ENCODE measurements around the gene MICALL2.
"Not testable (repeated sequence)": the region's sequence is repeated elsewhere in the genome, so short reads cannot be mapped to it uniquely, and the experiment has no call there.

MICALL2 gene

DNA sequence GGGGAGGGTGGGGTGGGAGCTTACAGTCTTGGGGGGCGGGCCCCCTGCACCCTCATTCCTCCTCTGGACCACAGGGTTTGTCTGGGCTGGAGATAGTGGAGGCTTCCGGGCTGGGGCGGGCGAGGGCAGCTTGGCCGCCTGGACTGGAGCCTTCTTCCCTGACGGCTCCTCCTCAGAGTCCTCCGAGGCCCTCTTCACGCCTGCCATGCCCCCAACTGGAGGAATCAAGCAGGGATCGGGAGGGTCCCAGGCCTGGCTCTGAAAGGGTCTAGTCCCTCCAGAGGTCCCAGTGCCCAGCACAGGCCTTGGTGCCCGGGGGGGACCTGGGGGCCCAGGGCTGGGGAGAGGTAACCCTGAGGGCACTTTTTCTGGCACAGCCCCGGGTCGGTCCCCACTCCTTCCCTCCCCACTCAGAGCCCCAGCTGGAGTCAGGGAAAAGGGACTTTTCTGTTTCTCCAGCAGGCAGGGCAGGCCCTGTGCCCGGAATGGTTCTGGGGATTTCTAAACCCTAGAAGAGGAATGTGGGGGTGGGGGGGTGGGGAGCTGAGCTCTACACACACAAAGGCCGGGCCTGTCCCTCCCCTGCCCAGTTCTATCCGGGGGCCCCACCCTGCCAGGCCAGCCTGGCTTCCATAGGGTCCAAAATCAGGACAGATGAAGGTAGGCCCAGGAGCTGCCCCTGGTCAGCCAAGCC, 11.6 kb downstream of the MICALL2 start:
- no peak for DNase-seq (ENCODE audit: low read depth in 2 of 2)

DNA sequence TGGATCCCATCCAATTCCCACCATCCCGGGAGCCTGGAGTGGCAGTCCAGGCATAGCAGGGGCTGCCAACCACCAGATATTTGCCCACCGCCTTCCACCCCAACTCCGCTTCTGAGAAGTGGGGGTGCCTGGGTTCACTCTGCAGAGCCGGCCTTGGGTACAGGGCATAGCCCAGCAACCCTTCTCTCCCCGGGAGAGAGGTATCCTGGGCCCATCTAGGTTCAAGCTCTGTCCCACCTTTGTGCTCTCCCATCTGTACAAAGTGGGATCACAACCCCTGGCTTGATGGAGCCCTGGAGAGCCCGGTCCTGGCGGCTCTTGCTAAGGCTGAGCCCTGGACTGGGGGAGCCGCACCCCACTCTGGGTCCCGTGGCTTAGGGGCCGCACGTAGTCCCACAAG, 12.2 kb downstream of the MICALL2 start:
- DNase-seq (ENCODE audit: low read depth in 2 of 2) = no peak

DNA sequence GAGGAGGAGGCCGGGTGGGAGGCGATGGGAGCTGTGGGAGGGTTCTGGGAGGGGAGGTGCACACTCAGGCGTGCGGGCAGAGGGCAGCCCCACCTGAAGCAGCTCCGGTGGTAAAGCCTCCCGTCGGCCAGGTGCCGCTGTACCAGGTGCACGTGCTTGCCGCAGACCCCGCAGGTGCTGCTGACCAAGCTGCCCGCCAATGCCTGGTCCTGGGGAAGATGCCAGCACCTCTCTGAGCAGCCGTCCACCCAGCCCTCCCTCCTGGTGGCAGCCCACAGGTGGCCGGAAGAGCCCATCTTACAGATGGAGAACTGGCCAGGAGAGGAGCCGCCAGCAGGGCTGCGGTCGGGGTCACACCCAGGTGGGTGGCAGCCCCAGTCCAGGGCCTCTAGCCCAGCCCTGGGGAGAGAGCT, 12.6 kb downstream of the MICALL2 start:
- no peak for DNase-seq (ENCODE audit: low read depth in 2 of 2)

DNA sequence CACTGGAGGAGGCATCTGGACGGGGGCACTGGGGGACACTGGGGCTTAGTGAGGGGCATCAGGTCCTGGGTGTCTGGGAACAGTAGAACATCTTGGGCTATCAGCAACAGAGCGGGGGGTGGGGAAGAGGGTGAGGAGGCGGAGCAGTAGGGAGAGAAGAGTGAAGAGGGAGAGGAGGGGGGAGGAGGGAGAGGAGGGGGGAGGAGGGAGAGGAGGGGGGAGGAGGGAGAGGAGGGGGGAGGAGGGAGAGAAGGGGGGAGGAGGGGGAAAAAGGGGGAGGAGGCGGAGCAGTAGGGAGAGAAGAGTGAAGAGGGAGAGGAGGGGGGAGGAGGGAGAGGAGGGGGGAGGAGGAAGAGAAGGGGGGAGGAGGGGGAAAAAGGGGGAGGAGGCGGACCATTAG, 13.2 kb downstream of the MICALL2 start:
- not testable (repeated sequence) for DNase-seq (ENCODE audit: low read depth in 2 of 2)

DNA sequence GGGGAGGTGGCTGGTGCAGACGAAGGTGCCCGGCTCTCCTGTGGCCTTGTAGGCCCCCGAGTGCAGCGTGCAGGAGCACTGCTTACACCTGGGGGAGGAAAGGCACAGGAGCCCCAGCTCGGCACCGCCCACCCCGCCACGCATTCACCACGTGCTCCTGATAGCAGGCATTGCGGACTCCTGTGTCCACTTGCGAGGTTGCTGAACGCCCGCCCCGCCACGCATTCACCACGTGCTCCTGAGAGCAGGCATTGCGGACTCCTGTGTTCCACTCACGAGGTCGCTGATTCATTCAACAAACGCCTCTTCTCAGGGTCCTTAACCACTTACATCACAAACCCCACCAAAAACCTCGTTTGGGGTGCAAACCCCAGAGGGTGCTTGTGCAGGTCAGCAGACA, 13.9 kb downstream of the MICALL2 start:
- DNase-seq (ENCODE audit: low read depth in 2 of 2) = no peak

DNA sequence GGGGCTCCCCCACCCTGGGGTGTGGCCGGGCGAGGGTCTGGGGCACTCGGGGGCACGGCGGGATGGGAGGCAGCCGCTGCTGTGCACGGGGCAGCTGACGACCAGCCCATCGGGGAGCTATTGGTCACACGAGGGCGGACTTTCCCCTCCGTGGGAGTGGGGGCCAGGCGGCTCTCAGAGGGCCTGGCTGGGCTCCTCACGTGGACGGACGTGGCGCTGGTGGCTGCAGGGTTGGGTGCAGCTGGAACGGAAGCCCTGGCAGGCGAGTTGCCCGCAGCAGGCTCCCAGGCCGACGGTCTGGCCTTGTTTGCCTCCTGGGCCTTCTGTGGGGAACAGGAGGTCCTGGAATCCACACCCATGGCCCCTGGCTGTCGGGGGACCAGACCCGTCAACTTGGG, 14.3 kb downstream of the MICALL2 start:
- DNase-seq (ENCODE audit: low read depth in 2 of 2) = no peak

DNA sequence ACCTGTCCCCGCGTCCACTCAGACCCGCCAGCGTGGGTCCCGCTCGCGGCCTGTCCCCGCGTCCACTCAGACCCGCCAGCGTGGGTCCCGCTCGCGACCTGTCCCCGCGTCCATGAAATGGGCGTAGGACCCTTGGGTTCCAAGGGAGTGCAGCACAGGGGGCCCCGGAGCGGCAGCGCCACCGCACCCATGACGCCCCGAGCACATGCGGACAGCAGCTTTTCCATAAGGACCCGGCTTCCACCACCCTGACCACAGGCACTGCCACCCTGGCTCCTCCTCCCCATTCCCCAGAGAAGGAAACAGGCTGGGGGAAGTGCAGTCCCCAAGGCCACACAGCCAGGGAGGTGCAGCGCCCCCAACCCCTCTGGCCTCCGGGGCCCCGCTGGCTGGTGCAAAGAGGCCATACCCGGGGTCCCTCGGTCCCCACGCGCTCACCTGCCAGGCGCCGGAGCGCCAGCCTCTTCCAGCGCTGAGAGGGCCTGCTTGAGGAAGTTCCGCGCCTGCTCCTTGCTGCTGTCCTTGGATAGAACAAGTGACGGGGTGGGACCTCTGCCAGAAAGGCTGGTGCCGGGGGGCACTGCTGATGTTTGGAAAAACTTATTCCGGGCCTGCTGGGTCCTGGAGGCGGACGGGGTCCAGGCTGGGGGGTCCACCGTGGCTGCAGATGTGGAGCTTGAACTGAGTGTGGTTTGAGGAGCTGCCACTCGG, 14.9 kb downstream of the MICALL2 start:
- DNase-seq (ENCODE audit: low read depth in 2 of 2) = no peak

DNA sequence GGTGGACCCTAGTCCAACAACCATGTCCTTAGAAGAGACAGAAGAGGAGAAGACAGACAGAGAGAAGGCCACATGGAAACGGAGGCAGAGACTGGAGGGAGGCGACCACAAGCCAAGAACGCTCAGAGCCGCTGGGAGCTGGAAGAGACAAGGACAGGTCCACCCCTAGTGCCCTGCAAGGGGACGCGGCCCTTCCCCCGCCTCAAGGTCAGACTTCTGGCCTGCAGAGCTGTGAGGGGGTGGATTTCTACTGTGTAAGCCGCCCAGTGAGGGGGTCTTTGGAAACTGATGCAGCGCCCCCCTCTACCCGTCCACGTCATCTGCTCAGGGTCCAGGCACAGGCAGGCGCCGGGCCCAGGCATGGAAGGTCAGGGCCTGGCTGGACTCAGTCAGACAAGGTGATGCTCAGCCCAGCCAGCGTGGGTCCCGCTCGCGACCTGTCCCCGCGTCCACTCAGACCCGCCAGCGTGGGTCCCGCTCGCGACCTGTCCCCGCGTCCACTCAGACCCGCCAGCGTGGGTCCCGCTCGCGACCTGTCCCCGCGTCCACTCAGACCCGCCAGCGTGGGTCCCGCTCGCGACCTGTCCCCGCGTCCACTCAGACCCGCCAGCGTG, 15.6 kb downstream of the MICALL2 start:
- DNase-seq (ENCODE audit: low read depth in 2 of 2) = not testable (repeated sequence)

DNA sequence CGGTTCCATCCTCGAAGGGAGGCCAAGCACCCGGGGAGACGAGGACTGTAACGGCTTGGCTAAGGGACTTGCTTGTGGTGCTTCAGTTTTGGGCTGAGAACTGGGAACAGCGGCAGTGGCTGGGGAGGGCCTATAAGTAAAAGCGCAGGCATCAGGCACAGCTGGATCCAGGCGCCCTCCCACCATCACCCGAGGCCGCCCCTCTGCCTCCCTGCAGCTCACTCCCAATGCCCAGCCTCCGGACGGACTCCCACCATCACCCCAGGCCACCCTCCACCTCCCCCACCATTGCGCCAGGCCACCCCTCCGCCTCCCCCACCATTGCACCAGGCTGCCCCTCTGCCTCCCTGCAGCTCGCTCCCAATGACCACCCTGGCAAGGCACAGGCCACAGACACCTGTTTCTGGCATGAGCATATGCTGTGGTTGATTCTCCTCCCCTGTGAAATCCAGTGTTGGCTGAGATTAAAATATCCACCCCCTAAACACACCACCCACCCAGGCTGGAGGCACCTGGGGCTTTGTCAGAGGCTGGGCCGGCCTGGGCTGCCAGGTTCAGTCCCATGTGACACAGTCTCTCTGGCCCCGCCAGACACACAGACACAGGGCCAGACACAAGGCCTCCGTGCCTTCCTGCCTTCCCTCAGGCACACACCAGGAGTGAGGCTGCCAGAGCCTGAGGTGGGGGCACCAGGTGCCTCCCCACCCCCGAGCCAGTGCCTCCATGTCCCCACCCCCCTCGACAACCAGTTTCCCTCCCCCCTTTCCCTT, 16.7 kb downstream of the MICALL2 start:
- no peak for DNase-seq (ENCODE audit: low read depth in 2 of 2)

DNA sequence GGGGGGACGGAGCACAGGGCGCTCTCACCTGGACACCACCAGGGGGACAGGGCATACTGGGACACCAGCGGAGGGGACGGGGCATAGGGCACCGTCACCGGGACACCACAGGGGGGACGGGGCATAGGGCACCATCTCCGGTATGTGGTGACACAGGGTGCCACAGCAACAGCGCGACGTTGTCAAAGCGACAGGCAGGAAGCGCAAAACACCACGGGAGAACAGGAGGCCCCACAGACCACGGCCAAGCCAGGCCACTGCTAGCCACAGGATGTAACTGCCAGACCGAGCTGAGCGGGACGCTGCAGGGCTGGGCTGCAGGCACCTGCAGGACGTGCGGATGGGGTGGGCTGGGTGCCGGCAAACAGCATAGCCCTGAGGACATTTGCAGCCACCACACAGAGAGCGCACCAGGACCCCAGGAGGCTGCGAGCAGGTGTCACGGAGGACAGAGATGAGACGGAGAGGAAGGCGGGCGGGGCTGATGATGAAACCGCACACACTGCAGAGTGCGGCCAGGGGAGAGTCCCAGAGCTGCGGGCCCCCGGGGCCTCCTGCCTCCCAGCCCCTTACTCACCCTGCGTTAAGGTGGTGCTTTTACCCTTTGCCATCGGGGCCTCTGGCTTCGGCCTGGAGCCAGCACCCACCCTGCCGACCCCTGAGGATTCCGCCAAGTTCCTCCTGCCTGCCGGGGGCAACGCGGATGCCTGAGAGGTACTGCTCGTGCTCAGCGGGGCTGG, 17.5 kb downstream of the MICALL2 start:
- no peak for DNase-seq (ENCODE audit: low read depth in 2 of 2)

DNA sequence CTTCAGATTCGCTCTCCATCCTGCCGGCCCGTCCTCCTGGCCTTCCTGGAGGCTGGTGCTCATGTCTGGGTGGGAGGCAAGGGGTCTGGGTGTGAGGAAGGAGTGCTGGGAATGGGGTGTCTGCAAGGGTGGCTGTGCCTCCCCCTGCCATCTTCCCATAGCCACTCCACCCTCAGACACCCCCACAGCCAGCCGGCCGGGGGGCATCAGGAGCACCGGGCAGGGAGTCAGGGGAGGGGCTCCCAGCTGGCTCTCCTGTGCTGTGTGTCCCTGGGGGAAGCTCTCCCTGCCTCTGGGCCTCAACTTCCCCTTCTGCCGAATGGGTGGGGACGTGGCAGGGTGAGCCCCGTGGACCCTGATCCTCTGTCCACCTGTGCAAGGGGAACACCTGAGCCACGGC, 18.6 kb downstream of the MICALL2 start:
- no peak for DNase-seq (ENCODE audit: low read depth in 2 of 2)

DNA sequence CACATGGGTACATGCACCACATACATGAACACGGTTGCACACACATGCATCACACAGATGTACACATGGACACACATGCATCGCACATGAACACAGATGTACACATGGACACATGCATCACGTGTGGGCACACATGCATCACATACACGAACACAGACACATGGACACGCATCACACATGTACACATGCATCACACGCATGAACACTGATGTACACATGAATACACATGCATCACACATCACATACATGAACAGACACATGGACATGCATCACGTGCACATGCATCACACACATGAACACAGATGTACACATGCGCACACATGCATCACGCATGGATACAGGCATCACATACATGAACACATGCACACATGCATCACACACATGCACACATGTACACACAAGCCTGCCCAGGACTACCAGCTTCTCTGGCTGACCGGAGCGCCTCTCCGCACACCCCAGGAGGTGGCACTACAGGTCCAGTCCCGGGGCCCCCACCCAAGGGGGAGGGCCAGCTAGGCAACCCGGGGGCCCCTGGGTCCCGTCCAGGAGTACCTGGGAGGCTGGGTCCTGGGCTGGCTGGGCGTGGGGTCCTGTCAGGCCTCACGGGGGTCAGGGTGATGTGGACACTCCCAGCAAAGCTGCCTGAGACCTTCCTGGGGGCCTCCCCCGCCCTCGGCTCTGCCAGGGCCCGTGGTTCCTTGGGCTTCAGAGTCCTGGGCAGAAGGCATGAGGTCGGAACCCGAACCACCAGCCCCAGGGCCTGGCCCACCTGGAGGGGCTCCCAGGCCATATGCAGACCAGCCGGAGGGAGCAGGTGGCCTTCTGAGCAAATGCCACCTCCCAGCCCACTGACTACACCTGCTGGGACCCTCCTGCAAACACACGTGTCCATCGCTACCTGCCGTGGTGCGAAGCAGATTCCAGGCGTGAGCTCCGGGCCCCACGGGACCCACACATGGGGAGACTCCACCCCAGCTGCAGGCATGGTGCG, 19.6 kb downstream of the MICALL2 start:
- DNase-seq (ENCODE audit: low read depth in 2 of 2) = no peak

DNA sequence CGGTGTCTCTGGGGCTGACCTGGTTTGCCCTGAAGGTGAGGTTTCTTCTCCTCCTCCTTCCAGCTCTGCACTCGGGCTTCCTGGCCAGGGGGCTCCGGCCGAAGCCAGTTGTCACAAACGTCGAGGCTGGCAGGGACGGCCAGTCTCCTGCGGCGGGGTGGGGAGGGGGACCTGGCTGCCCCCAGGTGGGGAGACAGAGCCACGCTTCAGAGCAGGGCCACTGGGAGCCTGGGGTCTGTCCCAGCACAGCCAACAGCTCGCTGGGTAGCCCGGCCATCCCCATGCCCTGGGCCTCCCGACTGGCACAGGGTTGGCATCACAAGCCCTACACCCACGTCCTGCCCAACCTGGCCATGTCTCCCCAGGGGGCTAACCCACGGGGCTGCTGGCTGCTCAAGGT, 20.4 kb downstream of the MICALL2 start:
- no peak for DNase-seq (ENCODE audit: low read depth in 2 of 2)

DNA sequence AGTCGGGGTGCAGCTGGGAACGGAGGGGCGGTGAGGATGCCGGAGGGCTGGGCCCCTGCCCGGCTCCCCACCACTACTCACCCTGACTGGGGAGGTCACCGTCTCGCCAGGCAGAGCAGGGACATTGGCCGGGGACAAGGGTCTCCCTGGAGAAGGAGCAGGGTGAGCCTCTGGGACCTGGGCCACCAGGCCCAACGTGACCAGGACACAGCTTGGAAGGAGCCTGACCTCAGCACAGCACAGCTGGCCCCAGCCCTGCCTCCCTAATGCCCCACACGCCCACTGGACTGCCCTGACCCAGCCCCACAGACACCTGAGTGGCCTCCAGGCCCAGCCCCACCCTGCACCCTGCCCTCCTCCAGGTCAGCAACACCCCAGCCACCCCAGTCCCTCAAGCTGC, 21.1 kb downstream of the MICALL2 start:
- no peak for DNase-seq (ENCODE audit: low read depth in 2 of 2)

DNA sequence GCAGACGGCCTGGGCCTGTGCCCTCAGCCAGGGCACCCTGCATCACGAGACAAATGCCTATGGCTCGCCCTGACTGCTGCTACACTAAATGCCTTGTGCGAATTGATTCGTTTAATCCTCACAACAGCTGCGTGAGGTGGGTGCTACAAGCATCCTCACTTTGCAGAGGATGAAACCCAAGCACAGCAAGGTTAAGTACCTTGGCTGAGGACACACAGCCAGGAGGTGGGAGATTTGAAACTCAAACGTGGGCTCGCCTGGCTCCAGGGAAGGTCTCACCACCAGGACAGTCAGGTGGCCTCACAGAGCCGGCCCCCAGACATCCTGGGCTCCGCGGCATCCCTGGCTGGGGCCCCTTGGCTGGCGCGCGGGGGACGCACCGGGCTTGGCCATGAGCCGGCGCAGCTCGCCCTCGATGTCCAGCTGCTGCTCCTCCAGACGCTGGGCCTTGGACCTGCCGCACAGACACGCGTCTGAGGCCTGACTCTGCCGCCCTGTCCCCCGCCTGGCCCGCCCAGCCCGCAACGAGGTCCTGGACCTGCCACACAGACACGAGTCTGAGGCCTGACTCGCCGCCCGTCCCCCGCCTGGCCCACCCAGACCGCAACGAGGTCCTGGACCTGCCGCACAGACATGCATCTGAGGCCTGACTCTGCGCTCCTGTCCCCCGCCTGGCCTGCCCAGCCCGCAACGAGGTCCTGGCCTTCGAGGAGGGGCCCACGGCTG, 22.0 kb downstream of the MICALL2 start:
- no peak for DNase-seq (ENCODE audit: low read depth in 2 of 2)

DNA sequence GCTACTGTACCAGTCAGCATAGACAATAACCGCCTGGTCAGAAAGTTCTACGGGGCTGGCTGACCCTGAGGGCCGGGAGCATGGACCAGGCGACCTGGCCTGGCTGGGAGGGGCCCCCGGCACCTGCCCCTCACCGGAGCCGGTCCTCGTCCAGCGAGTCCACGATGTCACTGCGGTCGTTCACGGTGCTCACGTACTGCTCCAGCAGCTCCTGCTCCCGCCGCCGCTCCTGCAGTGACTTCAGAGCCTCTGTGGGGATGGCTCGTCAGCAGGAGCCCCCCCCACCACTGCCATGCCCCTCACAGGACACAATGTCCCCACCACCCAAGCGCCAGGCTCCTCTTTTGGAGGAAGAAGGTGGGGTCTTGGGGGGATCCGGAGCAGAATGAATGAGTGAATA, 22.7 kb downstream of the MICALL2 start:
- no peak for DNase-seq (ENCODE audit: low read depth in 2 of 2)

DNA sequence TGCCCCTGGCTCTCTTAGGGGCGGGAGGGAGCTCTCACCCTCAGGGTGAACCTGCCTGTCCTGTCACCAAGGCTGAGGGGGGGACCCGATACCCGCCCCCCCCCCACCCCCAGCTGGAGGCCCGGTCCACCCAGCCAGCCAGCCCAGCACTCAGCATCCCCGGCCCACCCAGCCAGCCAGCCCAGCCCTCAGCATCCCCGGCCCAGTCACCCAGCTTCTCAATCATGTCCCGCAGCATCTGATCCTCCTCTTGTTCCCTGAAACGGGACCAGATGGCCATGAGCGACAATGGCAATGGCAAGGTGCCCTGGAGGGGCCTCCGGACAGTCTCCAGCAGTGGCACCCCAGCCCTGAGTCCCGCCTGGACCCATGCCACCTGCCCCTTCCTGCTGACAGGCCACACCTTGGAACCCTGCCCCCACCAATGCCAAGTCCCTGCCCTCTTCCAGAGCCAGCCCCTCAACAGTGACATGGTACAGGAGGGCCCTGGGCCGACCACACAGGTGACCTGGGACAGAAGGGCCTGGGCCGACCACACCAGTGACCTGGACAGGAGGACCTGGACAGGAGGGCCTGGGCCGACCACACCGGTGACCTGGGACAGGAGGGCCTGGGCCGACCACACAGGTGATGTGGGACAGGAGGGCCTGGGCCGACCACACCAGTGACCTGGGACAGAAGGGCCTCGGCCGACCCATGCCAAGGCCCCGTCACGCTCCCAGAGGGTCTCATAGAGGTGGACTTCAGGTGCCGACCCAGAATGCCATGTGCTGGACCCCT, 24.2 kb downstream of the MICALL2 start:
- DNase-seq (ENCODE audit: low read depth in 2 of 2) = no peak

DNA sequence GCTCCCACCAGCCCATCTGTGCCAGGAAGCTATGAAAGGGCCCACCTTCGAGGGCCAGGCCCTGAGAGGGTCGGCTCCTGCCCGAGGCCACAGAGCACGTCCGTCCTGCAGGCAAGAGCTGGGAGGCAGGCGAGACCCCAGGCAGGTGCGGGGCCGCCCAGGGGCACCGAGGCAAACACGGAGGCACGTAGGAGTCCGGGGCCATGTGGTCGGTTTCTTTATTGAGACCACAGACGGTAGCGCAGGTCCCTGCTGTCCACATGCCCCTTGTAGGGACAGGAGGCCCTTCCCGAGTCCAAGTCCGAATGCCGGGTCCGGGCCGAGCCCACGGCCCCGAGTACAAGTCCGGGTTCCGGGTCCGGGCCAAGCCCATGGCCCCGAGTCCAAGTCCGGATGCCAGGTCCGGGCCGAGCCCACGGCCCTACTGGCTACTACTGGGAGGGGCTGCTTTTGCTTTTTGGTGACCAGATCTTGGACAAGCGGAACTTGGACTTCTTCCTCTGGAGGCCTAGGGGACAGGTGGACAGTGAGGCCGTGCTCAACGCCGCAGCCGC, 25.0 kb downstream of the MICALL2 start:
- no peak for DNase-seq (ENCODE audit: low read depth in 2 of 2)

Measured in stimulated activated CD4-positive, alpha-beta T cell treated with anti-CD3 and anti-CD28 coated beads, Interleukin-12 subunit alpha, Interleukin-12 subunit beta, amount 100 ng/mL, for 24 hours (primary cell).